Measurements from ENCODE around the gene ZNF362. TPM values are rescaled to one million over a fixed set of nuclear protein-coding genes. Genes with fewer than 3 reads are reported as not detected.
A peak's percentile ranks its signal among the peaks of the same experiment; 100 is the strongest.

ZNF362 gene
- total and polyA plus RNA-seq, 2 of the 13 experiments (the other 11 are each of a cell fraction or from before 2014, with no cell fraction given) = 8.3 to 14.2 TPM

DNA sequence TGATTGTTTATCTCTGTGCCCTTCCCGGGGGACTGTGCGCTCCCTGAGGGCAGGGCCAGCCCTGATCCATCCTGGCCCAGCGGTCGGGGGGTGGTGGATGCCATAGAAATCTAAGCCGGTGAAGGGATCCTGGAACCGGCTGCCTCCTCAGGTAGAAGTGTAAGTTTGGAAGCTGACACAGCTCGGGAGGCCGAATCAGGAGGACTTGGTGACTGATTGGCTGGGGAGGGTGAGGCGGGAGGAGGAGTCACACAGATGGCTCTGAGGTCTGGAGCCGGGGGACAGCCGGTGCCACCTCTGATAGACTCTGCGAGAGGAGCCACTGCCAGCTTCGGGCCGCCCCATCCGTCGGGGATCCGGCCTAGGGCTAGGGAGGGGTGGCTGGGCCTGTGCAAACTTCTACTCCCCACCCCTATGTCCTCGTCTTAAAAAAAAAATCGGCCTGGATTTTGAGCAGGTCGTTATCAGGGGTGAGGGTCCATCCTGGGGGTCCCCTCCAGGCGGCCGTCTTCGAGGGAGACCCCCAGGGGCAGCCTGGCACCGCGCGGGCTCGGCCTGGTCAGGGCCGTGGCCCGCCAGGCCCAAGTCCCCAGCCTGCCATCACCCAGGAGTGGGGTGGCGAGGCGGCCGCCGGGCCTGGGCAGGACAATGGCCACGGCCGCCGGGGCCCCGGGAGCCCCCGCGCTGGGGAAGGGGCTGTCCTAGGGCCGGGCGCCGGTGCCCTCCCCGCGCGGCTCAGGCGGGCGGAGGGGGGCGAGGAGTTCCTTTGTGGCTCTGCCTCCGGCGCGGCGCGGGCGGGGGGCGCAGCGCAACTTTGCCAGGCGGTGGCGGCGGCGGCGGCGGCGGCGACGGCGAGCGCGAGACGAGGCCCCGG lies 708 bp upstream of the ZNF362 start (continued):
- TF ChIP-seq, protein P1, sequence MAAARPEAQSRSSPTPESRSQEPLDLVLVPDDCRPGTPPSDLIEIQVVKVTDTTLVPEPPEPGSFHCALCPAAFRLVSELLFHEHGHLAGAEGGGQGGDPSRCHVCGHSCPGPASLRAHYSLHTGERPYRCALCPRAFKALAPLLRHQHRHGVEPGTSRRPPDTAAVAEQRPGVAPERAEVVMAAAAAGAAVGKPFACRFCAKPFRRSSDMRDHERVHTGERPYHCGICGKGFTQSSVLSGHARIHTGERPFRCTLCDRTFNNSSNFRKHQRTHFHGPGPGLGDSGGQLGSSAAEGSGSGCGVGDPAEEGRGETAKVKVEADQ (CRISPR knock-in tag; IDR thresholded peaks at IDR 0.05; ENCODE audit: borderline replicate concordance) = peak; percentile 53; the same call in 1 of the 2 replicates
- TF ChIP-seq STAG1 (CRISPR knock-in tag; IDR thresholded peaks at IDR 0.05) (no peak), ZNF709 (CRISPR knock-in tag; IDR thresholded peaks at IDR 0.05) (0 out of 2 replicates have a peak, but pooled peaks have one; percentile 44), ETV5 (CRISPR knock-in tag; IDR thresholded peaks at IDR 0.05; ENCODE audit: borderline replicate concordance) (no peak), ATM (IDR thresholded peaks at IDR 0.05; ENCODE audit: borderline replicate concordance) (no peak), RARG (CRISPR knock-in tag; IDR thresholded peaks at IDR 0.05; ENCODE audit: low read depth) (no peak), SAFB2 (CRISPR knock-in tag; IDR thresholded peaks at IDR 0.05; ENCODE audit: borderline replicate concordance, low read depth) (no peak), EHMT2 (IDR thresholded peaks at IDR 0.05; ENCODE audit: borderline replicate concordance, low read depth, low read length) (no peak), HNF4G (IDR thresholded peaks at IDR 0.05; ENCODE audit: borderline replicate concordance, low read depth, low read length) (no peak), HNF4G (CRISPR knock-in tag; IDR thresholded peaks at IDR 0.05; ENCODE audit: borderline replicate concordance, low read depth) (no peak), YY1 (IDR thresholded peaks at IDR 0.05; ENCODE audit: insufficient read depth, insufficient replicate concordance, low read depth, low read length) (peak; percentile 66), ELF1 (CRISPR knock-in tag; IDR thresholded peaks at IDR 0.05) (no peak), ZNF777 (CRISPR knock-in tag; IDR thresholded peaks at IDR 0.05) (peak; percentile 91), REL (CRISPR knock-in tag; conservative IDR thresholded peaks at IDR 0.05) (no peak), ATF7 (IDR thresholded peaks at IDR 0.05) (no peak), ATF7 (CRISPR knock-in tag; IDR thresholded peaks at IDR 0.05) (no peak), ARID2 (CRISPR knock-in tag; IDR thresholded peaks at IDR 0.05; ENCODE audit: borderline replicate concordance) (no peak), MYC (CRISPR knock-in tag; IDR thresholded peaks at IDR 0.05; ENCODE audit: borderline replicate concordance) (peak; percentile 50; the same call in 1 of the 2 replicates), PREB (CRISPR knock-in tag; IDR thresholded peaks at IDR 0.05) (no peak)
- TF ChIP-seq, protein P2, sequence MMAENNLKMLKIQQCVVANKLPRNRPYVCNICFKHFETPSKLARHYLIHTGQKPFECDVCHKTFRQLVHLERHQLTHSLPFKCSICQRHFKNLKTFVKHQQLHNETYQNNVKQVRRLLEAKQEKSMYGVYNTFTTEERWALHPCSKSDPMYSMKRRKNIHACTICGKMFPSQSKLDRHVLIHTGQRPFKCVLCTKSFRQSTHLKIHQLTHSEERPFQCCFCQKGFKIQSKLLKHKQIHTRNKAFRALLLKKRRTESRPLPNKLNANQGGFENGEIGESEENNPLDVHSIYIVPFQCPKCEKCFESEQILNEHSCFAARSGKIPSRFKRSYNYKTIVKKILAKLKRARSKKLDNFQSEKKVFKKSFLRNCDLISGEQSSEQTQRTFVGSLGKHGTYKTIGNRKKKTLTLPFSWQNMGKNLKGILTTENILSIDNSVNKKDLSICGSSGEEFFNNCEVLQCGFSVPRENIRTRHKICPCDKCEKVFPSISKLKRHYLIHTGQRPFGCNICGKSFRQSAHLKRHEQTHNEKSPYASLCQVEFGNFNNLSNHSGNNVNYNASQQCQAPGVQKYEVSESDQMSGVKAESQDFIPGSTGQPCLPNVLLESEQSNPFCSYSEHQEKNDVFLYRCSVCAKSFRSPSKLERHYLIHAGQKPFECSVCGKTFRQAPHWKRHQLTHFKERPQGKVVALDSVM (CRISPR knock-in tag; IDR thresholded peaks at IDR 0.05) = peak; percentile 93
- TF ChIP-seq, protein P3, sequence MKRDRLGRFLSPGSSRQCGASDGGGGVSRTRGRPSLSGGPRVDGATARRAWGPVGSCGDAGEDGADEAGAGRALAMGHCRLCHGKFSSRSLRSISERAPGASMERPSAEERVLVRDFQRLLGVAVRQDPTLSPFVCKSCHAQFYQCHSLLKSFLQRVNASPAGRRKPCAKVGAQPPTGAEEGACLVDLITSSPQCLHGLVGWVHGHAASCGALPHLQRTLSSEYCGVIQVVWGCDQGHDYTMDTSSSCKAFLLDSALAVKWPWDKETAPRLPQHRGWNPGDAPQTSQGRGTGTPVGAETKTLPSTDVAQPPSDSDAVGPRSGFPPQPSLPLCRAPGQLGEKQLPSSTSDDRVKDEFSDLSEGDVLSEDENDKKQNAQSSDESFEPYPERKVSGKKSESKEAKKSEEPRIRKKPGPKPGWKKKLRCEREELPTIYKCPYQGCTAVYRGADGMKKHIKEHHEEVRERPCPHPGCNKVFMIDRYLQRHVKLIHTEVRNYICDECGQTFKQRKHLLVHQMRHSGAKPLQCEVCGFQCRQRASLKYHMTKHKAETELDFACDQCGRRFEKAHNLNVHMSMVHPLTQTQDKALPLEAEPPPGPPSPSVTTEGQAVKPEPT (CRISPR knock-in tag; IDR thresholded peaks at IDR 0.05; ENCODE audit: low read depth) = no peak
- TF ChIP-seq, protein P4, sequence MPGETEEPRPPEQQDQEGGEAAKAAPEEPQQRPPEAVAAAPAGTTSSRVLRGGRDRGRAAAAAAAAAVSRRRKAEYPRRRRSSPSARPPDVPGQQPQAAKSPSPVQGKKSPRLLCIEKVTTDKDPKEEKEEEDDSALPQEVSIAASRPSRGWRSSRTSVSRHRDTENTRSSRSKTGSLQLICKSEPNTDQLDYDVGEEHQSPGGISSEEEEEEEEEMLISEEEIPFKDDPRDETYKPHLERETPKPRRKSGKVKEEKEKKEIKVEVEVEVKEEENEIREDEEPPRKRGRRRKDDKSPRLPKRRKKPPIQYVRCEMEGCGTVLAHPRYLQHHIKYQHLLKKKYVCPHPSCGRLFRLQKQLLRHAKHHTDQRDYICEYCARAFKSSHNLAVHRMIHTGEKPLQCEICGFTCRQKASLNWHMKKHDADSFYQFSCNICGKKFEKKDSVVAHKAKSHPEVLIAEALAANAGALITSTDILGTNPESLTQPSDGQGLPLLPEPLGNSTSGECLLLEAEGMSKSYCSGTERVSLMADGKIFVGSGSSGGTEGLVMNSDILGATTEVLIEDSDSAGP (CRISPR knock-in tag; IDR thresholded peaks at IDR 0.05; ENCODE audit: borderline replicate concordance) = peak; percentile 39; the same call in 1 of the 2 replicates

All from HepG2 (cell line).